B cell (primary cell): Measurements from ENCODE around the gene FCF1. TPM values are rescaled to one million over a fixed set of nuclear protein-coding genes. Genes with fewer than 3 reads are reported as not detected.

Experiments
- ATAC-seq: fragments of 200-7000 bp; cut with Tn5 transposase; one replicate; pipeline ENCODE4 v1.10.0; 2021; ENCODE audit warnings: low read depth, mild to moderate bottlenecking, moderate number of reproducible peaks, moderate library complexity
- CTCF ChIA-PET: fragments of 350-600 bp; sonication (Branson Sonifier 250); formaldehyde crosslinking; loops from one replicate; lab custom pipeline; 2021; ENCODE audit warnings: antibody characterized with exemption, inconsistent platforms; lab: Charles Lee
- POLR2A ChIA-PET: fragments of 350-600 bp; sonication (Branson Sonifier 250); formaldehyde crosslinking; loops from one replicate; lab custom pipeline; 2021; ENCODE audit warnings: antibody characterized with exemption; lab: Charles Lee
- DNase-seq: peaks from one replicate; pipeline ENCODE4 v3.0.0; 2013
- H2AFZ ChIP-seq: 2 replicates; pipeline ENCODE4 v1.6.1; 2012; ENCODE audit warnings: mild to moderate bottlenecking, low read depth, low read length; ENCODE audit not compliant: insufficient read depth, poor library complexity, severe bottlenecking
- H3K27ac ChIP-seq, 2 donors: 1 replicate in 1 of 2; 2 replicates in 1 of 2; pipeline ENCODE4 v1.5.1; 2012 to 2013; ENCODE audit warnings: low read length in 2 of 2, mild to moderate bottlenecking in 2 of 2, moderate library complexity in 1 of 2
- H3K27me3 ChIP-seq, 4 experiments: fragments of 200-600 bp in 1 of 4; sonication (generic) in 1 of 4; replicated peaks in 1 of 4; 1 replicate in 2 of 4; 2 replicates in 2 of 4; pipeline versions ENCODE4 v1.6.1 to v1.7.0; 2013 to 2016; ENCODE audit warnings: low read length in 3 of 4, mild to moderate bottlenecking in 2 of 4, mixed read lengths in 1 of 4, moderate library complexity in 1 of 4; ENCODE audit not compliant: insufficient read depth in 4 of 4, control insufficient read depth in 3 of 4; ENCODE audit errors: control extremely low read depth in 1 of 4
- H3K36me3 ChIP-seq, 2 experiments: replicated peaks in 1 of 2; 1 replicate in 1 of 2; 2 replicates in 1 of 2; pipeline versions ENCODE4 v1.6.1 to v1.7.1; 2013; ENCODE audit warnings: low read length in 1 of 2; ENCODE audit not compliant: insufficient read depth in 2 of 2, control insufficient read depth in 1 of 2; ENCODE audit errors: control extremely low read depth in 1 of 2, extremely low read depth in 1 of 2
- H3K4me1 ChIP-seq, 2 donors: fragments of 200-600 bp in 1 of 2; sonication (generic) in 1 of 2; 1 replicate in 1 of 2; 2 replicates in 1 of 2; pipeline versions ENCODE4 v1.5.1 to v1.6.1; 2013 to 2017; ENCODE audit warnings: low read length in 2 of 2; ENCODE audit not compliant: control insufficient read depth in 2 of 2, insufficient read depth in 2 of 2
- H3K4me2 ChIP-seq: replicated peaks from 2 replicates; pipeline ENCODE3; 2012; ENCODE audit warnings: mild to moderate bottlenecking, low read depth, low read length; ENCODE audit not compliant: poor library complexity, severe bottlenecking
- H3K4me3 ChIP-seq, 5 experiments: fragments of 200-600 bp in 1 of 5; sonication (generic) in 1 of 5; 1 replicate in 3 of 5; 2 replicates in 2 of 5; pipeline versions ENCODE4 v1.5.1 to v1.7.0; 2011 to 2016; ENCODE audit warnings: low read length in 4 of 5, mild to moderate bottlenecking in 4 of 5, low read depth in 2 of 5, control low read depth in 1 of 5, moderate library complexity in 1 of 5; ENCODE audit not compliant: insufficient read depth in 1 of 5; ENCODE audit errors: control extremely low read depth in 1 of 5, extremely low read depth in 1 of 5
- H3K79me2 ChIP-seq: fragments of 200-600 bp; sonication (generic); one replicate; pipeline ENCODE4 v1.6.0; 2016; ENCODE audit warnings: low read length; ENCODE audit not compliant: control insufficient read depth, insufficient read depth
- H3K9ac ChIP-seq: fragments of 200-600 bp; sonication (generic); 2 replicates; pipeline ENCODE4 v1.6.1; 2017; ENCODE audit warnings: mild to moderate bottlenecking, low read length, moderate library complexity
- H3K9me3 ChIP-seq, 3 donors: one replicate each; pipeline versions ENCODE4 v1.6.1 to v1.7.1; 2013; ENCODE audit warnings: low read length in 2 of 3; ENCODE audit not compliant: control insufficient read depth in 2 of 3, insufficient read depth in 1 of 3; ENCODE audit errors: control extremely low read depth in 1 of 3
- H4K20me1 ChIP-seq: 2 replicates; pipeline ENCODE4 v1.6.0; 2012; ENCODE audit warnings: mild to moderate bottlenecking, low read length; ENCODE audit not compliant: insufficient read depth, control insufficient read depth, poor library complexity, severe bottlenecking
- H3K27ac Mint-ChIP-seq: one replicate; pipeline ENCODE4 v1.8.0; 2021; ENCODE audit warnings: mixed read lengths
- H3K27me3 Mint-ChIP-seq: one replicate; pipeline ENCODE4 v1.8.0; 2021; ENCODE audit warnings: mixed read lengths
- H3K4me1 Mint-ChIP-seq: one replicate; pipeline ENCODE4 v1.8.0; 2021; ENCODE audit warnings: mixed read lengths
- H3K4me3 Mint-ChIP-seq: one replicate; pipeline ENCODE4 v1.8.0; 2021; ENCODE audit warnings: mixed read lengths
- H3K9me3 Mint-ChIP-seq: one replicate; pipeline ENCODE4 v1.8.0; 2022; ENCODE audit warnings: mixed read lengths; ENCODE audit not compliant: insufficient read depth
- CTCF ChIP-seq: fragments of 200-600 bp; IDR thresholded peaks from one replicate; pipeline ENCODE4 v1.8.0; 2022; ENCODE audit warnings: antibody characterized with exemption, mild to moderate bottlenecking
- EZH2 ChIP-seq: IDR thresholded peaks from 2 replicates; pipeline ENCODE4 v1.6.1; 2012; ENCODE audit warnings: borderline replicate concordance, low read depth, mild to moderate bottlenecking, moderate library complexity, low read length; ENCODE audit not compliant: insufficient read depth, poor library complexity, severe bottlenecking
- WGBS: methylation state at CpG from one replicate; pipeline ENCODE4 v1.1.5; 2013; ENCODE audit warnings: missing lambda C conversion rate; ENCODE audit not compliant: insufficient coverage; 5-methylcytosine and 5-hydroxymethylcytosine counted together
- intact Hi-C: fragments of 100-400 bp; cut with micrococcal nuclease; formaldehyde crosslinking; loops from one replicate; pipeline ENCODE4 v1.10.0; 2022
- polyA plus RNA-seq: library from polyadenylated mRNA; depleted of rRNA; stranded (reverse); fragments of >200 nt; gene quantifications from 2 replicates; pipeline ENCODE4 v1.2.3, GENCODE V29; 2012
- total RNA-seq, 2 donors: library from RNA; stranded (reverse); fragments of 120-200 nt in 1 of 2; gene quantifications; 1 replicate in 1 of 2; 2 replicates in 1 of 2; pipeline versions ENCODE4 v1.2.3 to v1.2.4, GENCODE V29; 2013 to 2022

Gene FCF1
- total and polyA plus RNA-seq, 2 donors (not counting 1 experiment from before 2014, with no cell fraction given) = 21.1 to 41.6 TPM

DNA sequence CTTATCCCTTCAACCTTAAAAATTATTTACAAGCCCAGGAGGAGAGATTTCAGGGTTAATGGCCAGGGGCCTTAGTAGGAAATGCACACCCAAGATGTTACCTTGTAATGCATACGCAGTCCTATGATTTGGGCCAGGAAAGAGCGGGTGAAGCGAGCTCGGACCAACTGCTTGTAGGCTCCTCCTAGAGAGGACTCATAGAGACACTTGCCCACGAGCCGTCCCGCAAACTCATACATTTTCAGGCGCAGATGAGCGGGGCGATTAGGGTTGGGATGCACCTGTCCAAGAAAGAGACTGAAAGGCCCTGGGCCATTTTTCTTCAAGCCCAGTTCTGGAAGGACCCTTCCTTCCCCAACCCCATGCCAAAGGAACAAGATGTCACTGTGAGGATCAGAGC lies 43.1 kb upstream of the FCF1 start:
- intact Hi-C loops = no loop called here
- Histone ChIP-seq H3K36me3 (peaks cover 8 to 71% of the 10 kb centered on the region in 2 experiments), H3K4me2 (no peak overlapping the region), H3K4me3 (no peak overlapping the region), H3K79me2 (no peaks in the 10 kb centered on the region), H3K9me3 (no peaks in the 10 kb centered on the region), H3K27ac (no peak overlapping the region), H3K9ac (no peak overlapping the region), H3K4me1 (no peaks in the 10 kb centered on the region), H3K27me3 (no peaks in the 10 kb centered on the region), H2AFZ (no peak overlapping the region), H4K20me1 (no peaks in the 10 kb centered on the region)
- WGBS = 95% methylated on average over 10 of the region's 10 CpGs
- no peak overlapping the region for H3K27ac Mint-ChIP-seq
- TF ChIP-seq EZH2 (no peak), CTCF (no peak)
- H3K4me1 Mint-ChIP-seq = no peaks in the 10 kb centered on the region
- H3K4me3 Mint-ChIP-seq = no peak overlapping the region
- ChIA-PET POLR2A (no interaction called here), CTCF (interaction anchor here (1.5 kb wide), 1 partner anchor 11 kb away, joined by 4 read pairs; no protein-coding TSS in a partner anchor)
- no peaks in the 10 kb centered on the region for H3K27me3 Mint-ChIP-seq
- DNase-seq (no peak), ATAC-seq (no peak)
- H3K9me3 Mint-ChIP-seq = no peaks in the 10 kb centered on the region

- CTCF ChIA-PET = interaction anchor here (1.1 to 1.5 kb wide), 2 partner anchors 12 to 62 kb away, joined by 3 to 4 read pairs; no protein-coding TSS in a partner anchor
- Histone ChIP-seq H2AFZ (no peak overlapping the region), H3K36me3 (peaks cover 12 to 73% of the 10 kb centered on the region in 2 experiments), H3K27ac (no peak overlapping the region), H3K4me3 (no peak overlapping the region), H3K4me1 (no peaks in the 10 kb centered on the region), H3K79me2 (no peaks in the 10 kb centered on the region), H4K20me1 (no peaks in the 10 kb centered on the region), H3K27me3 (no peaks in the 10 kb centered on the region), H3K9ac (no peak overlapping the region), H3K9me3 (no peaks in the 10 kb centered on the region), H3K4me2 (no peak overlapping the region)
- WGBS = 100% methylated on average over 3 of the region's 9 CpGs
- TF ChIP-seq EZH2 = no peak
- TF ChIP-seq CTCF = no peak
- no peaks in the 10 kb centered on the region for H3K9me3 Mint-ChIP-seq
- intact Hi-C loops = no loop called here
- H3K4me3 Mint-ChIP-seq = no peak overlapping the region
- H3K4me1 Mint-ChIP-seq = no peaks in the 10 kb centered on the region
- no peak for ATAC-seq
- no peak for DNase-seq
- POLR2A ChIA-PET = no interaction called here
- H3K27ac Mint-ChIP-seq = no peak overlapping the region
- H3K27me3 Mint-ChIP-seq = no peaks in the 10 kb centered on the region
Measured at GRCh38 chr14:74670726-74671411, 42.1 kb upstream of the FCF1 start.
